Measurements from ENCODE around the gene LSAMP. TPM values are rescaled to one million over a fixed set of nuclear protein-coding genes. Genes with fewer than 3 reads are reported as not detected.

LSAMP gene
- total and polyA plus RNA-seq, 9 of the 15 experiments (the other 6 are each of a cell fraction or from before 2014, with no cell fraction given), result 0.09 to 0.11 TPM; not detected in 7

DNA sequence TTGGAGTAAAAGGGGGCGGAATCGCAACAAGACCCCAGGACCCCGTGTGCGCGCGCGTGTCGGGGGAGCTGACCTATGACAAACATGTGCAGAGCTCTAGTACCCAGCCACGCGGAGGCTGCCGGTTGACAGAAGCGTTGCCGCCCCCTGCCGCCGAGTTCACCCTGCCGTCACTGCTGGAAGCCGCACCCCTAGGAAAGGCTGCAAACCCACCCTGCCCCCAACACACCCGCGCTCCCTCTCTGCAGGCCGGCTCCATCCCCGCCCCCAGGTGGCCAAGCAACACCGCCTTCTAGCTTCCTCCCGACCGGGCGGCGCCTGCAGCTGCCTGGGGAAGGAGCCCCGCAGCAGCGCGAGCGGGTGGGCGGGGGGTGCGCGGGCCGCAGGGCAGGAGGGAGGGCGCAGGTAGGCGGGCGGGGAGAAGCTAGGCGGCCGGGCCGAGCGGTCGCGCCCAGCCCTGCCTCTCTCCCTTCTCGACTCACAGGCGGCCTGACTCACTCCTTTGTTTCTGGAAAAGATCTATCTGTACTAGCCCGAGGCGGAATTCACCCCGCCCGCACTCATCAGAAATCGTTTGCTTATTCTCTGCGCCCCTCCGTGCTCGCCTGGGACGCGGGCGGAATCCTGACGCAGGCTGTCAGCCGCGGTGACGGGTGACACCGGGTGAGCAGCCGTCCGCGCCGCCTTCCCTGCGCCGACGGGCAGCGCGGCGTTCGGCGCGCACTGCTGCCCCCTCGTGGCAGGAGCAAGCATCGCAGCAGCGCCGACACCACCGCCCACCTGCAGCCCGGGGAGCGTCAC, 661.1 kb downstream of the LSAMP start (continued):
- TF ChIP-seq, protein P1, sequence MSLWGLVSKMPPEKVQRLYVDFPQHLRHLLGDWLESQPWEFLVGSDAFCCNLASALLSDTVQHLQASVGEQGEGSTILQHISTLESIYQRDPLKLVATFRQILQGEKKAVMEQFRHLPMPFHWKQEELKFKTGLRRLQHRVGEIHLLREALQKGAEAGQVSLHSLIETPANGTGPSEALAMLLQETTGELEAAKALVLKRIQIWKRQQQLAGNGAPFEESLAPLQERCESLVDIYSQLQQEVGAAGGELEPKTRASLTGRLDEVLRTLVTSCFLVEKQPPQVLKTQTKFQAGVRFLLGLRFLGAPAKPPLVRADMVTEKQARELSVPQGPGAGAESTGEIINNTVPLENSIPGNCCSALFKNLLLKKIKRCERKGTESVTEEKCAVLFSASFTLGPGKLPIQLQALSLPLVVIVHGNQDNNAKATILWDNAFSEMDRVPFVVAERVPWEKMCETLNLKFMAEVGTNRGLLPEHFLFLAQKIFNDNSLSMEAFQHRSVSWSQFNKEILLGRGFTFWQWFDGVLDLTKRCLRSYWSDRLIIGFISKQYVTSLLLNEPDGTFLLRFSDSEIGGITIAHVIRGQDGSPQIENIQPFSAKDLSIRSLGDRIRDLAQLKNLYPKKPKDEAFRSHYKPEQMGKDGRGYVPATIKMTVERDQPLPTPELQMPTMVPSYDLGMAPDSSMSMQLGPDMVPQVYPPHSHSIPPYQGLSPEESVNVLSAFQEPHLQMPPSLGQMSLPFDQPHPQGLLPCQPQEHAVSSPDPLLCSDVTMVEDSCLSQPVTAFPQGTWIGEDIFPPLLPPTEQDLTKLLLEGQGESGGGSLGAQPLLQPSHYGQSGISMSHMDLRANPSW (CRISPR knock-in tag; IDR thresholded peaks at IDR 0.05), result no peak
- TF ChIP-seq ZNF274 (IDR thresholded peaks at IDR 0.05; ENCODE audit: borderline replicate concordance, low read depth, low read length), result no peak
- TF ChIP-seq, protein P2, sequence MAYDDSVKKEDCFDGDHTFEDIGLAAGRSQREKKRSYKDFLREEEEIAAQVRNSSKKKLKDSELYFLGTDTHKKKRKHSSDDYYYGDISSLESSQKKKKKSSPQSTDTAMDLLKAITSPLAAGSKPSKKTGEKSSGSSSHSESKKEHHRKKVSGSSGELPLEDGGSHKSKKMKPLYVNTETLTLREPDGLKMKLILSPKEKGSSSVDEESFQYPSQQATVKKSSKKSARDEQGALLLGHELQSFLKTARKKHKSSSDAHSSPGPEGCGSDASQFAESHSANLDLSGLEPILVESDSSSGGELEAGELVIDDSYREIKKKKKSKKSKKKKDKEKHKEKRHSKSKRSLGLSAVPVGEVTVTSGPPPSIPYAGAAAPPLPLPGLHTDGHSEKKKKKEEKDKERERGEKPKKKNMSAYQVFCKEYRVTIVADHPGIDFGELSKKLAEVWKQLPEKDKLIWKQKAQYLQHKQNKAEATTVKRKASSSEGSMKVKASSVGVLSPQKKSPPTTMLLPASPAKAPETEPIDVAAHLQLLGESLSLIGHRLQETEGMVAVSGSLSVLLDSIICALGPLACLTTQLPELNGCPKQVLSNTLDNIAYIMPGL (CRISPR knock-in tag; IDR thresholded peaks at IDR 0.05), result 0 out of 2 replicates have a peak, but pooled peaks have one; percentile 38
- TF ChIP-seq TCF3 (CRISPR knock-in tag; IDR thresholded peaks at IDR 0.05), result 0 out of 2 replicates have a peak, but pooled peaks have one; percentile 3
- no peak for TF ChIP-seq ZFP36 (IDR thresholded peaks at IDR 0.05; ENCODE audit: low read depth, low read length, partially characterized antibody)
- no peak; the same call in 1 of the 2 replicates for TF ChIP-seq RNF2 (IDR thresholded peaks at IDR 0.05)
- TF ChIP-seq CTBP1 (IDR thresholded peaks at IDR 0.05; ENCODE audit: borderline replicate concordance), result peak; percentile 66; the same call in 1 of the 2 replicates
- no peak for TF ChIP-seq EP300 (IDR thresholded peaks at IDR 0.05; ENCODE audit: low read length)
- TF ChIP-seq ZBTB7A (IDR thresholded peaks at IDR 0.05; ENCODE audit: borderline replicate concordance, control insufficient read depth, low read depth, low read length), result peak; percentile 77
- no peak for TF ChIP-seq TCF7 (IDR thresholded peaks at IDR 0.05; ENCODE audit: borderline replicate concordance)
- TF ChIP-seq, protein P3, sequence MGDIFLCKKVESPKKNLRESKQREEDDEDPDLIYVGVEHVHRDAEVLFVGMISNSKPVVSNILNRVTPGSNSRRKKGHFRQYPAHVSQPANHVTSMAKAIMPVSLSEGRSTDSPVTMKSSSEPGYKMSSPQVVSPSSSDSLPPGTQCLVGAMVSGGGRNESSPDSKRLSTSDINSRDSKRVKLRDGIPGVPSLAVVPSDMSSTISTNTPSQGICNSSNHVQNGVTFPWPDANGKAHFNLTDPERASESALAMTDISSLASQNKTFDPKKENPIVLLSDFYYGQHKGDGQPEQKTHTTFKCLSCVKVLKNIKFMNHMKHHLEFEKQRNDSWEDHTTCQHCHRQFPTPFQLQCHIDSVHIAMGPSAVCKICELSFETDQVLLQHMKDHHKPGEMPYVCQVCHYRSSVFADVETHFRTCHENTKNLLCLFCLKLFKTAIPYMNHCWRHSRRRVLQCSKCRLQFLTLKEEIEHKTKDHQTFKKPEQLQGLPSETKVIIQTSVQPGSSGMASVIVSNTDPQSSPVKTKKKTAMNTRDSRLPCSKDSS (IDR thresholded peaks at IDR 0.05; ENCODE audit: low read depth, partially characterized antibody), result no peak
- TF ChIP-seq, protein P4, sequence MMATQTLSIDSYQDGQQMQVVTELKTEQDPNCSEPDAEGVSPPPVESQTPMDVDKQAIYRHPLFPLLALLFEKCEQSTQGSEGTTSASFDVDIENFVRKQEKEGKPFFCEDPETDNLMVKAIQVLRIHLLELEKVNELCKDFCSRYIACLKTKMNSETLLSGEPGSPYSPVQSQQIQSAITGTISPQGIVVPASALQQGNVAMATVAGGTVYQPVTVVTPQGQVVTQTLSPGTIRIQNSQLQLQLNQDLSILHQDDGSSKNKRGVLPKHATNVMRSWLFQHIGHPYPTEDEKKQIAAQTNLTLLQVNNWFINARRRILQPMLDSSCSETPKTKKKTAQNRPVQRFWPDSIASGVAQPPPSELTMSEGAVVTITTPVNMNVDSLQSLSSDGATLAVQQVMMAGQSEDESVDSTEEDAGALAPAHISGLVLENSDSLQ (IDR thresholded peaks at IDR 0.05), result peak; percentile 92
- peak; percentile 90 for TF ChIP-seq MYC (IDR thresholded peaks at IDR 0.05; ENCODE audit: low read depth, low read length)
- TF ChIP-seq MYC (CRISPR knock-in tag; IDR thresholded peaks at IDR 0.05; ENCODE audit: borderline replicate concordance, low read depth), result no peak
- TF ChIP-seq, protein P5, sequence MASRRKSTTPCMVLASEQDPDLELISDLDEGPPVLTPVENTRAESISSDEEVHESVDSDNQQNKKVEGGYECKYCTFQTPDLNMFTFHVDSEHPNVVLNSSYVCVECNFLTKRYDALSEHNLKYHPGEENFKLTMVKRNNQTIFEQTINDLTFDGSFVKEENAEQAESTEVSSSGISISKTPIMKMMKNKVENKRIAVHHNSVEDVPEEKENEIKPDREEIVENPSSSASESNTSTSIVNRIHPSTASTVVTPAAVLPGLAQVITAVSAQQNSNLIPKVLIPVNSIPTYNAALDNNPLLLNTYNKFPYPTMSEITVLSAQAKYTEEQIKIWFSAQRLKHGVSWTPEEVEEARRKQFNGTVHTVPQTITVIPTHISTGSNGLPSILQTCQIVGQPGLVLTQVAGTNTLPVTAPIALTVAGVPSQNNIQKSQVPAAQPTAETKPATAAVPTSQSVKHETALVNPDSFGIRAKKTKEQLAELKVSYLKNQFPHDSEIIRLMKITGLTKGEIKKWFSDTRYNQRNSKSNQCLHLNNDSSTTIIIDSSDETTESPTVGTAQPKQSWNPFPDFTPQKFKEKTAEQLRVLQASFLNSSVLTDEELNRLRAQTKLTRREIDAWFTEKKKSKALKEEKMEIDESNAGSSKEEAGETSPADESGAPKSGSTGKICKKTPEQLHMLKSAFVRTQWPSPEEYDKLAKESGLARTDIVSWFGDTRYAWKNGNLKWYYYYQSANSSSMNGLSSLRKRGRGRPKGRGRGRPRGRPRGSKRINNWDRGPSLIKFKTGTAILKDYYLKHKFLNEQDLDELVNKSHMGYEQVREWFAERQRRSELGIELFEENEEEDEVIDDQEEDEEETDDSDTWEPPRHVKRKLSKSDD (conservative IDR thresholded peaks at IDR 0.05; ENCODE audit: low read length), result no peak
- peak; percentile 65 for TF ChIP-seq RAD21 (CRISPR knock-in tag; conservative IDR thresholded peaks at IDR 0.05 in 1 of 2, IDR thresholded peaks at IDR 0.05 in 1 of 2)
